K562 (cell line): ENCODE measurements around the gene WDR45B. TPM values are rescaled to one million over a fixed set of nuclear protein-coding genes. Genes with fewer than 3 reads are reported as not detected.

Source experiments
- ERF ChIP-seq: fragments of 450-650 bp; formaldehyde crosslinking; IDR thresholded peaks from 2 replicates; pipeline ENCODE4 v1.4.0; 2020; ENCODE audit warnings: mild to moderate bottlenecking, mixed read lengths
- FOXM1 ChIP-seq, 2 experiments: fragments of 450-650 bp in 1 of 2; sonication (generic) in 1 of 2; formaldehyde crosslinking in 1 of 2; IDR thresholded peaks; 2 replicates each; pipeline versions ENCODE4 v1.6.1 to v1.9.0; 2017 to 2022; ENCODE audit warnings: low read depth in 2 of 2, mild to moderate bottlenecking in 2 of 2, missing genetic modification reagents in 1 of 2, moderate library complexity in 1 of 2
- HDAC1 ChIP-seq, 2 experiments: fragments of 450-650 bp; IDR thresholded peaks; 2 replicates each; pipeline ENCODE4 v1.6.1; 2016 to 2017; ENCODE audit warnings: inconsistent platforms in 1 of 2, mild to moderate bottlenecking in 1 of 2, moderate library complexity in 1 of 2
- HNRNPL ChIP-seq: fragments of 200-400 bp; formaldehyde crosslinking; IDR thresholded peaks from 2 replicates; pipeline ENCODE4 v1.6.1; 2017; ENCODE audit warnings: low read depth, mild to moderate bottlenecking, low read length
- KDM5B ChIP-seq: fragments of 200-600 bp; sonication (generic); IDR thresholded peaks from 2 replicates; pipeline ENCODE4 v1.6.1; 2012; ENCODE audit warnings: low read depth, mild to moderate bottlenecking, moderate library complexity, low read length, control low read depth, inconsistent platforms; ENCODE audit not compliant: insufficient replicate concordance
- RBM34 ChIP-seq: fragments of 200-400 bp; formaldehyde crosslinking; IDR thresholded peaks from 2 replicates; pipeline ENCODE4 v1.6.1; 2018; ENCODE audit warnings: low read length, borderline replicate concordance; ENCODE audit not compliant: insufficient read depth
- RNF2 ChIP-seq: sonication (generic); IDR thresholded peaks from 2 replicates; pipeline ENCODE4 v1.6.1; 2016
- SP2 ChIP-seq: IDR thresholded peaks from 2 replicates; pipeline ENCODE4 v1.6.1; 2011; ENCODE audit warnings: mild to moderate bottlenecking, low read depth, low read length, moderate library complexity; ENCODE audit not compliant: poor library complexity, severe bottlenecking; ENCODE audit errors: extremely low read depth
- SUPT5H ChIP-seq: fragments of 450-650 bp; IDR thresholded peaks from 2 replicates; pipeline ENCODE4 v1.6.1; 2016
- TBL1XR1 ChIP-seq, 2 experiments: IDR thresholded peaks; 2 replicates each; pipeline ENCODE4 v1.6.1; 2012; ENCODE audit warnings: improper control_type of control experiment in 2 of 2, low read length in 2 of 2, mild to moderate bottlenecking in 1 of 2
- TOE1 ChIP-seq, 2 experiments: fragments of 450-650 bp in 1 of 2; sonication (generic) in 1 of 2; formaldehyde crosslinking in 1 of 2; IDR thresholded peaks; 2 replicates each; pipeline versions ENCODE4 v1.7.1 to v1.8.0; 2016 to 2022; ENCODE audit warnings: borderline replicate concordance in 2 of 2, mild to moderate bottlenecking in 2 of 2, antibody characterized with exemption in 1 of 2, inconsistent platforms in 1 of 2, low read depth in 1 of 2, missing genetic modification reagents in 1 of 2, moderate library complexity in 1 of 2
- ZFX ChIP-seq: sonication (generic); formaldehyde crosslinking; IDR thresholded peaks from 2 replicates; pipeline ENCODE4 v1.8.0; 2022; ENCODE audit warnings: mild to moderate bottlenecking, missing genetic modification reagents, moderate library complexity
- ZNF212 ChIP-seq: fragments of 450-650 bp; formaldehyde crosslinking; IDR thresholded peaks from 2 replicates; pipeline ENCODE4 v1.4.0; 2020; ENCODE audit warnings: mild to moderate bottlenecking
- polyA plus RNA-seq, 8 experiments: library from polyadenylated mRNA; depleted of rRNA in 4 of 8; stranded (reverse) in 5 of 8; unstranded in 3 of 8; fragments of >200 nt; fragmentation: Nextera tagmentation in 2 of 8; fragmentation: Illumina TruSeq in 1 of 8; extraction: Ambion mirVana in 2 of 8; extraction: Trizol in 1 of 8; gene quantifications; 2 replicates each; pipeline versions ENCODE4 v1.2.1 to v1.2.3, GENCODE V29; 2011 to 2014; ENCODE audit warnings: inconsistent platforms in 1 of 8, missing spikeins in 1 of 8
- total RNA-seq, 7 experiments: library from RNA; depleted of rRNA in 6 of 7; stranded (reverse); fragments of >200 nt in 6 of 7; fragmentation: Illumina TruSeq in 2 of 7; extraction: Trizol in 2 of 7; gene quantifications; 2 replicates each; pipeline versions ENCODE4 v1.2.1 to v1.2.3, GENCODE V29; 2011 to 2021; ENCODE audit warnings: low replicate concordance in 1 of 7
- TF ChIP-seq, protein P1 (sequence below): fragments of 250-450 bp; sonication (Bioruptor Pico); IDR thresholded peaks from 2 replicates; pipeline ENCODE4 v1.9.0; 2021; ENCODE audit warnings: mild to moderate bottlenecking, inconsistent platforms
- TF ChIP-seq, protein P2 (sequence below): fragments of 450-650 bp; IDR thresholded peaks from 2 replicates; pipeline ENCODE4 v1.6.1; 2016
- TF ChIP-seq, protein P3 (sequence below): fragments of 200-800 bp; sonication (Bioruptor generic); IDR thresholded peaks from 2 replicates; pipeline ENCODE4 v1.6.1; 2017; ENCODE audit warnings: missing genetic modification characterization, missing compliant biosample characterization

Gene WDR45B
- total and polyA plus RNA-seq, 9 of the 15 experiments (the other 6 are each of a cell fraction or from before 2014, with no cell fraction given): 0.72 to 74.4 (median 35.9) TPM

DNA sequence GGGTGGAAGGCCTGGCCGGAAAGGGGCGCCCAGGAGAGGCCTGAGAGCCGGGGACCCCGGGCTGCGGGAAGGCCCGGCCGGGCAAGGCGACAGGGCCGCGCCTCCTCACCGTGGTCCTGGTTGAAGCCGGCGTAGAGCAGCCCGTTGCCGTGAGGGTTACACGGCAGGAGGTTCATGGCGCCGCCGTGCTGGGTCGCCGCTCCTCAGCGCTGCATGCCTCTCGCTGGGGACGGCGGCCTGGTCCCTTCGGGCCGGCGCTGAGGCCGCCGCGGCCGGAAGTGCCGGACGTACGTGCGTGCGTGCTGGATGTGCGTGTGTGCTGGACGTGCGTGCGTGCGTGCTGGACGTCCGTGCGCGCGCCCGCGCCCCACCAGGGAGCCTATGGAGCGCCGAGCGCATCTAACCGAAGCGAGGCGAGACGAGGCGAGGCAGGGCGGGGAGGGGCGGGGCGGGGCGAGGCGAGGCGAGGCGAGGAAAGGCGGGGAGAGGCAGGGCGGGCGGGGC lies at the start of gene WDR45B (continued):
- TF ChIP-seq, protein P1, sequence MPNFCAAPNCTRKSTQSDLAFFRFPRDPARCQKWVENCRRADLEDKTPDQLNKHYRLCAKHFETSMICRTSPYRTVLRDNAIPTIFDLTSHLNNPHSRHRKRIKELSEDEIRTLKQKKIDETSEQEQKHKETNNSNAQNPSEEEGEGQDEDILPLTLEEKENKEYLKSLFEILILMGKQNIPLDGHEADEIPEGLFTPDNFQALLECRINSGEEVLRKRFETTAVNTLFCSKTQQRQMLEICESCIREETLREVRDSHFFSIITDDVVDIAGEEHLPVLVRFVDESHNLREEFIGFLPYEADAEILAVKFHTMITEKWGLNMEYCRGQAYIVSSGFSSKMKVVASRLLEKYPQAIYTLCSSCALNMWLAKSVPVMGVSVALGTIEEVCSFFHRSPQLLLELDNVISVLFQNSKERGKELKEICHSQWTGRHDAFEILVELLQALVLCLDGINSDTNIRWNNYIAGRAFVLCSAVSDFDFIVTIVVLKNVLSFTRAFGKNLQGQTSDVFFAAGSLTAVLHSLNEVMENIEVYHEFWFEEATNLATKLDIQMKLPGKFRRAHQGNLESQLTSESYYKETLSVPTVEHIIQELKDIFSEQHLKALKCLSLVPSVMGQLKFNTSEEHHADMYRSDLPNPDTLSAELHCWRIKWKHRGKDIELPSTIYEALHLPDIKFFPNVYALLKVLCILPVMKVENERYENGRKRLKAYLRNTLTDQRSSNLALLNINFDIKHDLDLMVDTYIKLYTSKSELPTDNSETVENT (CRISPR knock-in tag): peak; percentile 84
- TF ChIP-seq ZNF212 (CRISPR knock-in tag) (no peak), TOE1 (IDR thresholded peaks at IDR 0.05; ENCODE audit: borderline replicate concordance) (no peak), TOE1 (CRISPR knock-in tag; IDR thresholded peaks at IDR 0.05; ENCODE audit: borderline replicate concordance, low read depth) (peak; percentile 70; the same call in 1 of the 2 replicates), RNF2 (0 out of 2 replicates have a peak, but pooled peaks have one; percentile 14), SUPT5H (peak; percentile 88), ZFX (peak; percentile 97), ERF (CRISPR knock-in tag) (0 out of 2 replicates have a peak, but pooled peaks have one; percentile 72), KDM5B (peak; percentile 94), RBM34 (0 out of 2 replicates have a peak, but pooled peaks have one; percentile 39), FOXM1 (IDR thresholded peaks at IDR 0.05; ENCODE audit: low read depth) (no peak), FOXM1 (CRISPR knock-in tag; IDR thresholded peaks at IDR 0.05; ENCODE audit: low read depth) (peak; percentile 49; the same call in 1 of the 2 replicates), HNRNPL (0 out of 2 replicates have a peak, but pooled peaks have one; percentile 33), SP2 (no peak), TBL1XR1 (IDR thresholded peaks at IDR 0.05; ENCODE audit: low read length in 2 of 2) (no peak), HDAC1 (IDR thresholded peaks at IDR 0.05) (peak in 1 of 2 experiments; percentile 75; a peak in 2 of 4 replicates)
- TF ChIP-seq, protein P2, sequence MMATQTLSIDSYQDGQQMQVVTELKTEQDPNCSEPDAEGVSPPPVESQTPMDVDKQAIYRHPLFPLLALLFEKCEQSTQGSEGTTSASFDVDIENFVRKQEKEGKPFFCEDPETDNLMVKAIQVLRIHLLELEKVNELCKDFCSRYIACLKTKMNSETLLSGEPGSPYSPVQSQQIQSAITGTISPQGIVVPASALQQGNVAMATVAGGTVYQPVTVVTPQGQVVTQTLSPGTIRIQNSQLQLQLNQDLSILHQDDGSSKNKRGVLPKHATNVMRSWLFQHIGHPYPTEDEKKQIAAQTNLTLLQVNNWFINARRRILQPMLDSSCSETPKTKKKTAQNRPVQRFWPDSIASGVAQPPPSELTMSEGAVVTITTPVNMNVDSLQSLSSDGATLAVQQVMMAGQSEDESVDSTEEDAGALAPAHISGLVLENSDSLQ: peak; percentile 61
- TF ChIP-seq, protein P3, sequence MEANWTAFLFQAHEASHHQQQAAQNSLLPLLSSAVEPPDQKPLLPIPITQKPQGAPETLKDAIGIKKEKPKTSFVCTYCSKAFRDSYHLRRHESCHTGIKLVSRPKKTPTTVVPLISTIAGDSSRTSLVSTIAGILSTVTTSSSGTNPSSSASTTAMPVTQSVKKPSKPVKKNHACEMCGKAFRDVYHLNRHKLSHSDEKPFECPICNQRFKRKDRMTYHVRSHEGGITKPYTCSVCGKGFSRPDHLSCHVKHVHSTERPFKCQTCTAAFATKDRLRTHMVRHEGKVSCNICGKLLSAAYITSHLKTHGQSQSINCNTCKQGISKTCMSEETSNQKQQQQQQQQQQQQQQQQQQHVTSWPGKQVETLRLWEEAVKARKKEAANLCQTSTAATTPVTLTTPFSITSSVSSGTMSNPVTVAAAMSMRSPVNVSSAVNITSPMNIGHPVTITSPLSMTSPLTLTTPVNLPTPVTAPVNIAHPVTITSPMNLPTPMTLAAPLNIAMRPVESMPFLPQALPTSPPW (CRISPR knock-in tag): peak; percentile 92; the same call in 1 of the 2 replicates
